SK-N-SH (cell line): ENCODE results near the gene RAB3A. TPM values are rescaled to one million over a fixed set of nuclear protein-coding genes. Genes with fewer than 3 reads are reported as not detected.

ENCODE experiments used
- CTCF ChIA-PET: fragments of 300-600, 350-600 bp; formaldehyde crosslinking; extraction: SDS; loops from one replicate; lab custom pipeline; 2021; lab: Yijun Ruan, JAX
- POLR2A ChIA-PET: fragments of 350-600 bp; sonication (Branson Sonifier 250); formaldehyde crosslinking; extraction: SDS; loops from one replicate; lab custom pipeline; 2020; ENCODE audit warnings: antibody characterized with exemption, inconsistent platforms; lab: Yijun Ruan, JAX
- DNase-seq: peaks from one replicate; pipeline ENCODE4 v3.0.0; 2012
- H2AFZ ChIP-seq: fragments of 200-600 bp; sonication (generic); 2 replicates; pipeline ENCODE4 v1.8.1; 2016; ENCODE audit warnings: antibody characterized with exemption, mild to moderate bottlenecking, low read depth
- H3F3A ChIP-seq: fragments of 200-600 bp; sonication (generic); replicated peaks from 2 replicates; pipeline ENCODE3; 2016; ENCODE audit warnings: antibody characterized with exemption, mild to moderate bottlenecking; ENCODE audit not compliant: insufficient read depth
- H3K27ac ChIP-seq, 2 experiments: fragments of 200-500 bp in 1 of 2; fragments of 200-600 bp in 1 of 2; sonication (Bioruptor generic) in 1 of 2; sonication (generic), shearing (Covaris generic) in 1 of 2; 2 replicates each; pipeline versions ENCODE4 v1.5.1 to v1.6.1; 2014 to 2016; ENCODE audit warnings: low read depth in 2 of 2, inconsistent platforms in 1 of 2, low read length in 1 of 2, mild to moderate bottlenecking in 1 of 2, mixed read lengths in 1 of 2
- H3K27me3 ChIP-seq: fragments of 200-600 bp; sonication (generic), shearing (Covaris generic); 2 replicates; pipeline ENCODE4 v1.6.1; 2016; ENCODE audit warnings: mixed run types; ENCODE audit not compliant: insufficient read depth
- H3K36me3 ChIP-seq, 2 experiments: fragments of 200-500 bp in 1 of 2; fragments of 200-600 bp in 1 of 2; sonication (Bioruptor generic) in 1 of 2; sonication (generic) in 1 of 2; replicated peaks in 1 of 2; 2 replicates each; pipeline versions ENCODE3 to v1.5.1; 2014 to 2016; ENCODE audit warnings: low read length in 1 of 2, mild to moderate bottlenecking in 1 of 2; ENCODE audit not compliant: insufficient read depth in 2 of 2, control insufficient read depth in 1 of 2
- H3K4me1 ChIP-seq, 2 experiments: fragments of 200-500 bp in 1 of 2; fragments of 200-600 bp in 1 of 2; sonication (Bioruptor generic) in 1 of 2; sonication (generic), shearing (Covaris generic) in 1 of 2; 2 replicates each; pipeline versions ENCODE4 v1.5.1 to v1.6.1; 2014 to 2016; ENCODE audit warnings: low read depth in 1 of 2, low read length in 1 of 2, mixed run types in 1 of 2; ENCODE audit not compliant: insufficient read depth in 2 of 2, control insufficient read depth in 1 of 2
- H3K4me2 ChIP-seq: fragments of 200-600 bp; sonication (generic), shearing (Covaris generic); 2 replicates; pipeline ENCODE4 v1.6.1; 2017; ENCODE audit warnings: mixed run types
- H3K4me3 ChIP-seq, 2 experiments: fragments of 200-500 bp in 1 of 2; fragments of 200-600 bp in 1 of 2; sonication (Bioruptor generic) in 1 of 2; sonication (generic), shearing (Covaris generic) in 1 of 2; 2 replicates each; pipeline versions ENCODE4 v1.5.1 to v1.8.1; 2014 to 2016; ENCODE audit warnings: low read depth in 2 of 2, inconsistent platforms in 1 of 2, low read length in 1 of 2, mild to moderate bottlenecking in 1 of 2, mixed read lengths in 1 of 2, moderate library complexity in 1 of 2
- H3K79me2 ChIP-seq: fragments of 200-600 bp; sonication (generic); 2 replicates; pipeline ENCODE4 v1.8.1; 2017; ENCODE audit warnings: mild to moderate bottlenecking; ENCODE audit not compliant: insufficient read depth
- H3K9ac ChIP-seq: fragments of 200-600 bp; sonication (generic); 2 replicates; pipeline ENCODE4 v1.6.1; 2017; ENCODE audit warnings: mixed run types
- H3K9me2 ChIP-seq: fragments of 200-600 bp; sonication (generic); 2 replicates; pipeline ENCODE4 v1.6.1; 2017; ENCODE audit warnings: mixed run types
- H3K9me3 ChIP-seq: fragments of 200-600 bp; sonication (generic); 2 replicates; pipeline ENCODE4 v1.6.1; 2017; ENCODE audit warnings: mixed run types, mild to moderate bottlenecking, moderate library complexity
- H4K20me1 ChIP-seq: fragments of 200-600 bp; sonication (generic); 2 replicates; pipeline ENCODE4 v1.6.1; 2017; ENCODE audit warnings: mild to moderate bottlenecking, mixed run types; ENCODE audit not compliant: insufficient read depth
- ELF1 ChIP-seq: IDR thresholded peaks from 2 replicates; pipeline ENCODE4 v1.4.0; 2012
- FOXM1 ChIP-seq: IDR thresholded peaks from 2 replicates; pipeline ENCODE4 v1.4.0; 2012; ENCODE audit warnings: low read depth, mild to moderate bottlenecking
- GABPA ChIP-seq: IDR thresholded peaks from 2 replicates; pipeline ENCODE4 v1.4.0; 2012; ENCODE audit warnings: low read depth, mild to moderate bottlenecking
- JUND ChIP-seq: IDR thresholded peaks from 2 replicates; pipeline ENCODE4 v1.4.0; 2012
- MXI1 ChIP-seq: IDR thresholded peaks from 2 replicates; pipeline ENCODE4 v1.6.1; 2012; ENCODE audit warnings: mild to moderate bottlenecking, low read depth, low read length, improper control_type of control experiment
- NFIC ChIP-seq: IDR thresholded peaks from 2 replicates; pipeline ENCODE4 v1.4.0; 2012; ENCODE audit warnings: borderline replicate concordance
- RAD21 ChIP-seq: IDR thresholded peaks from 2 replicates; pipeline ENCODE4 v1.6.1; 2012; ENCODE audit warnings: mild to moderate bottlenecking, low read length
- RCOR1 ChIP-seq: fragments of 150-350 bp; IDR thresholded peaks from 2 replicates; pipeline ENCODE4 v1.6.1; 2017; ENCODE audit warnings: antibody characterized with exemption, low read length
- RFX5 ChIP-seq: IDR thresholded peaks from 2 replicates; pipeline ENCODE4 v1.6.1; 2012; ENCODE audit warnings: mild to moderate bottlenecking, improper control_type of control experiment, low read length
- SIN3A ChIP-seq: IDR thresholded peaks from 2 replicates; pipeline ENCODE4 v1.6.1; 2012; ENCODE audit warnings: low read depth, mild to moderate bottlenecking, low read length, moderate library complexity, borderline replicate concordance
- TCF12 ChIP-seq: IDR thresholded peaks from 2 replicates; pipeline ENCODE4 v1.4.0; 2012
- WGBS: methylation state at CpG from one replicate; pipeline ENCODE4 v1.1.6; 2017; ENCODE audit warnings: low lambda C conversion rate; 5-methylcytosine and 5-hydroxymethylcytosine counted together
- polyA plus RNA-seq, 3 experiments: library from polyadenylated mRNA; depleted of rRNA; stranded (reverse); fragments of >200 nt; gene quantifications; 2 replicates each; pipeline ENCODE4 v1.2.3, GENCODE V29; 2012
- TF ChIP-seq, protein P1 (sequence below): fragments of 150-350 bp; IDR thresholded peaks from 2 replicates; pipeline ENCODE4 v1.6.1; 2017; ENCODE audit warnings: antibody characterized with exemption, low read length, low read depth, borderline replicate concordance

RAB3A gene
- polyA plus RNA-seq, 1 of the 3 experiments (the other 2 are of a cell fraction) = 9.7 TPM

DNA sequence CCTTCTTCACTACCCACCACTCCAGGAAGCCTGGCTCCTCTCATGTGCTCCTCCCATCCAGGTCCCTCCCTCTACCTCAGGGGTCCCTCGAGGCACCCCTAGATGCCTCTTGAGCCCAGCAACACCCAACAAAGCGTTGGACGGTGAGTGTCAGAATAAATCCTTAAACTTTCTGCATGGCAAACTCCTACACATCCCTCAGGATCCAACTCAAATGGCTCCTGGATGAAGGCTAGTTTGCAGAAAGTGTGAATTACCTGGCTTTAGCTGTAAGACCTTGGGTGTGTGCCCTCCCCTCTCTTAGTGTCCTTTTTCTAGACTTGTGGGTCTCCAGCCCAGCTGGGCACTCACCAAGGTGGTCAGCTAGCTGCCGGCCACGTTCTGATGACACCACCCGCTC, 5.5 kb downstream of the RAB3A start (continued):
- TF ChIP-seq, protein P1, sequence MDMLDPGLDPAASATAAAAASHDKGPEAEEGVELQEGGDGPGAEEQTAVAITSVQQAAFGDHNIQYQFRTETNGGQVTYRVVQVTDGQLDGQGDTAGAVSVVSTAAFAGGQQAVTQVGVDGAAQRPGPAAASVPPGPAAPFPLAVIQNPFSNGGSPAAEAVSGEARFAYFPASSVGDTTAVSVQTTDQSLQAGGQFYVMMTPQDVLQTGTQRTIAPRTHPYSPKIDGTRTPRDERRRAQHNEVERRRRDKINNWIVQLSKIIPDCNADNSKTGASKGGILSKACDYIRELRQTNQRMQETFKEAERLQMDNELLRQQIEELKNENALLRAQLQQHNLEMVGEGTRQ = no peak

DNA sequence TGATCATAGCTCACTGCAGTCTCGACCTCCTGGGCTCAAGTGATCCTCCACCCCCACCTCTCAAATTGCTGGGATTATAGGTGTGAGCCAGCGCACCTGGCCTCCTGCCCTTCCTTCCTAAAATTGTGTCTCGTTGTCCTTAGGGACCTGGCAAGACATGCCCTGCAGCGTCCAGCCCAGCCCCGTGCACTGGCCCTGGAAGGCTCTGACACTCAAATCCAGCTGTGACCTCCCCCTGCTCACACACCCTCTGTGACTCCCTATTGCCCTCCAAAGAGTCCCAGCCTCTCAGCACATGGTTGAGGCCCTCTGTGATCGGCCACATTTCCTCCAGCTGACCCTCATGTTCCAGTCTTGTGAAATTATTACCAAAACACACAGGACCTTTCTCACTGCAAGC, 5.9 kb downstream of the RAB3A start:
- no peak overlapping the region for H3K4me3 ChIP-seq
- H2AFZ ChIP-seq = no peak overlapping the region
- peaks cover 0 to 8% of the 10 kb centered on the region in 2 experiments for H3K36me3 ChIP-seq
- H3K4me1 ChIP-seq = peaks cover 9 to 30% of the 10 kb centered on the region in 2 experiments; a peak in 2 of 4 replicates
- H3K9me2 ChIP-seq = no peaks in the 10 kb centered on the region
- ChIA-PET CTCF (interaction anchor here (1.4 to 20.7 kb wide), 2 partner anchors 57 to 81 kb away, joined by 4 to 505 read pairs; a partner anchor contains a TSS), POLR2A (no interaction called here)
- peaks cover 8% of the 10 kb centered on the region; the same call in 1 of the 2 replicates for H4K20me1 ChIP-seq
- DNase-seq = no peak
- H3K79me2 ChIP-seq = peaks cover 9% of the 10 kb centered on the region; the same call in 1 of the 2 replicates
- no peak overlapping the region for H3K4me2 ChIP-seq
- H3K27ac ChIP-seq = no peak overlapping the region
- no peaks in the 10 kb centered on the region for H3F3A ChIP-seq
- no peaks in the 10 kb centered on the region for H3K9me3 ChIP-seq
- H3K9ac ChIP-seq = no peak overlapping the region
- TF ChIP-seq ELF1 (no peak), JUND (no peak), RAD21 (no peak), NFIC (no peak), GABPA (no peak), RCOR1 (no peak), FOXM1 (no peak), TCF12 (no peak)
- H3K27me3 ChIP-seq = no peaks in the 10 kb centered on the region
- WGBS = 75% methylated on average over 6 of the region's 6 CpGs

DNA sequence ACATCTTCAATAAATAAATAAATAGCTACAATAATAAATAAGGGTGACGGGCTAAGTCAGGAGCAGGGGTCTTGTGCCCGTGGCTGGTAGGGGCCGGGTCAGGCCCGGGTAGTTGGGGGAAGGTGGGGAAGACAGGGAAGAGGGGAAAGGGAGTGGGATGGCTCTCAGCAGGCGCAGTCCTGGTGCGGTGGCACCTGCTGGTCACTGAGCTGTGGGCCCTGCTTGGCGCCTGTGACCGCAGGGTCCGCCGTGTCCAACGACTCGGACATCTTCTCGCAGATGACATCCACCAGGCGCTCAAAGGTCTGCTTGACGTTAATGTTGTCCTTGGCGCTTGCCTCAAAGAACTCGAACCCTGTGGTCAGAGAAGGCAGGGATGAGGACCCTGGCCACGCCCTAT, 6.5 kb downstream of the RAB3A start:
- H3K27ac ChIP-seq = no peak overlapping the region
- no peak overlapping the region for H3K4me3 ChIP-seq
- H3K79me2 ChIP-seq = peaks cover 9% of the 10 kb centered on the region; the same call in 1 of the 2 replicates
- 93% methylated on average over 18 of the region's 18 CpGs for WGBS
- H3K27me3 ChIP-seq = no peaks in the 10 kb centered on the region
- peaks cover 9 to 24% of the 10 kb centered on the region in 2 experiments; a peak in 2 of 4 replicates for H3K4me1 ChIP-seq
- peaks cover 2% of the 10 kb centered on the region for H3F3A ChIP-seq
- peaks cover 8% of the 10 kb centered on the region; the same call in 1 of the 2 replicates for H4K20me1 ChIP-seq
- no peak overlapping the region for H2AFZ ChIP-seq
- H3K9me2 ChIP-seq = no peaks in the 10 kb centered on the region
- H3K36me3 ChIP-seq = peaks cover 0 to 8% of the 10 kb centered on the region in 2 experiments
- ChIA-PET POLR2A (no interaction called here), CTCF (interaction anchor here (1.4 to 20.7 kb wide), 2 partner anchors 58 to 82 kb away, joined by 4 to 505 read pairs; a partner anchor contains a TSS)
- no peak for TF ChIP-seq MXI1
- TF ChIP-seq GABPA = no peak
- no peak for TF ChIP-seq SIN3A
- no peak for TF ChIP-seq RFX5
- no peak overlapping the region for H3K4me2 ChIP-seq
- H3K9me3 ChIP-seq = no peaks in the 10 kb centered on the region
- no peak overlapping the region for H3K9ac ChIP-seq
- DNase-seq = no peak
